Endothelial cell of umbilical vein (primary cell): ENCODE measurements around the gene RWDD2A.

Experiments used
- EZH2 ChIP-seq: IDR thresholded peaks from 2 replicates; pipeline ENCODE4 v1.6.1; 2012; ENCODE audit warnings: borderline replicate concordance, low read depth, mild to moderate bottlenecking, moderate library complexity, low read length, inconsistent platforms; ENCODE audit not compliant: severe bottlenecking
- FOS ChIP-seq: IDR thresholded peaks from 2 replicates; pipeline ENCODE4 v1.6.1; 2011; ENCODE audit warnings: mild to moderate bottlenecking, low read length, moderate library complexity, borderline replicate concordance; ENCODE audit not compliant: insufficient read depth
- MAX ChIP-seq: IDR thresholded peaks from 2 replicates; pipeline ENCODE4 v1.6.1; 2011; ENCODE audit not compliant: insufficient read depth, insufficient read length
- POLR2A ChIP-seq: IDR thresholded peaks from 2 replicates; pipeline ENCODE4 v1.6.1; 2012; ENCODE audit warnings: low read depth, mild to moderate bottlenecking, control low read depth, low read length
- POLR2AphosphoS5 ChIP-seq: IDR thresholded peaks from 2 replicates; pipeline ENCODE4 v1.6.1; 2012; ENCODE audit warnings: low read depth, mild to moderate bottlenecking, control low read depth, low read length, moderate library complexity; ENCODE audit not compliant: insufficient read depth
- TF ChIP-seq, protein P1 (sequence below), 2 donors: IDR thresholded peaks; 1 replicate in 1 of 2; 2 replicates in 1 of 2; pipeline ENCODE4 v1.5.1; 2011; ENCODE audit warnings: low read length in 2 of 2, mild to moderate bottlenecking in 2 of 2, moderate library complexity in 2 of 2, control low read depth in 1 of 2, inconsistent platforms in 1 of 2, low read depth in 1 of 2; ENCODE audit not compliant: insufficient read depth in 1 of 2; ENCODE audit errors: extremely low read depth in 1 of 2

DNA sequence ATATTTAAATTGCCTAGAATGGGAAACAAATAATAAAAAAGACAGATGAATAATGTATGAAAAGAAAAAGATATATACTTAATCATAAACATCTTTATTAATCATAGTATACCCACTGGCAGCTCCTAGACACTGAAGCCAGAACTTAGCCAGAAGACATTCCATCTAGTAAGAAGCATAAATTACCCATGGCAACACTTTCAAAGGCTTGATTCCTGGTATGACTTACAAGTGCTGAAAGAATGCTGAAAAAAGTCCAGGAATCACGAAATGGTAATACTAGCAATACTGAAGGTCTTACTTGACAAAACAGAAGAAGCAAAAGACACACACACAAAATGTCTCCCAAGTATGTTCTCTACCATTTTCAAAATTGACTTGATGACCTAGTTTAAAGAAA is 38.0 kb downstream of the RWDD2A start:
- TF ChIP-seq POLR2AphosphoS5 (no peak), POLR2A (no peak), MAX (no peak), EZH2 (no peak), FOS (no peak)
- TF ChIP-seq, protein P1, sequence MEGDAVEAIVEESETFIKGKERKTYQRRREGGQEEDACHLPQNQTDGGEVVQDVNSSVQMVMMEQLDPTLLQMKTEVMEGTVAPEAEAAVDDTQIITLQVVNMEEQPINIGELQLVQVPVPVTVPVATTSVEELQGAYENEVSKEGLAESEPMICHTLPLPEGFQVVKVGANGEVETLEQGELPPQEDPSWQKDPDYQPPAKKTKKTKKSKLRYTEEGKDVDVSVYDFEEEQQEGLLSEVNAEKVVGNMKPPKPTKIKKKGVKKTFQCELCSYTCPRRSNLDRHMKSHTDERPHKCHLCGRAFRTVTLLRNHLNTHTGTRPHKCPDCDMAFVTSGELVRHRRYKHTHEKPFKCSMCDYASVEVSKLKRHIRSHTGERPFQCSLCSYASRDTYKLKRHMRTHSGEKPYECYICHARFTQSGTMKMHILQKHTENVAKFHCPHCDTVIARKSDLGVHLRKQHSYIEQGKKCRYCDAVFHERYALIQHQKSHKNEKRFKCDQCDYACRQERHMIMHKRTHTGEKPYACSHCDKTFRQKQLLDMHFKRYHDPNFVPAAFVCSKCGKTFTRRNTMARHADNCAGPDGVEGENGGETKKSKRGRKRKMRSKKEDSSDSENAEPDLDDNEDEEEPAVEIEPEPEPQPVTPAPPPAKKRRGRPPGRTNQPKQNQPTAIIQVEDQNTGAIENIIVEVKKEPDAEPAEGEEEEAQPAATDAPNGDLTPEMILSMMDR (IDR thresholded peaks at IDR 0.05; ENCODE audit: extremely low read depth in 1 of 2, insufficient read depth in 1 of 2, low read depth in 1 of 2, low read length in 2 of 2), result no peak
